Measurements from ENCODE around the gene TUSC2.
A peak's percentile ranks its signal among the peaks of the same experiment; 100 is the strongest.

Gene TUSC2

DNA sequence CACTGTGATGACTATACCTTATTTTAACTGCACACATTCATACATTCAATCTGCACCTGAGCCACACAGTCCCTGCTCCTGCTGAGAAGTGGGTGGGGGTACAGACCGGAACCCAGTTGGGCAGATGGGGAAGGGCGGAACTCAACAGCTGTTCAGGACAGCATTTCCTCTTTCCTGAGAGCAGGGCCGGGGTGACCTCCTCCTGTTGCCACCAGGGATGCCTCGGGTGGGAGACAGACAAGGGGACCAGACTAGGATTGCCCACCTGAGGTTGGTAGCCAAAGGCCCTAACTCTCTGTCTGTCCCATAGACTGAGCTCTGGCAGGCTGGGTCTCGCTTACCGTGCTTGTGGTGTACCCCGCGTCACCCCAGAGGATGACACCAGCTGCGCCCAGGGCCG is 9.4 kb downstream of the TUSC2 start:
- TF ChIP-seq, protein P1, sequence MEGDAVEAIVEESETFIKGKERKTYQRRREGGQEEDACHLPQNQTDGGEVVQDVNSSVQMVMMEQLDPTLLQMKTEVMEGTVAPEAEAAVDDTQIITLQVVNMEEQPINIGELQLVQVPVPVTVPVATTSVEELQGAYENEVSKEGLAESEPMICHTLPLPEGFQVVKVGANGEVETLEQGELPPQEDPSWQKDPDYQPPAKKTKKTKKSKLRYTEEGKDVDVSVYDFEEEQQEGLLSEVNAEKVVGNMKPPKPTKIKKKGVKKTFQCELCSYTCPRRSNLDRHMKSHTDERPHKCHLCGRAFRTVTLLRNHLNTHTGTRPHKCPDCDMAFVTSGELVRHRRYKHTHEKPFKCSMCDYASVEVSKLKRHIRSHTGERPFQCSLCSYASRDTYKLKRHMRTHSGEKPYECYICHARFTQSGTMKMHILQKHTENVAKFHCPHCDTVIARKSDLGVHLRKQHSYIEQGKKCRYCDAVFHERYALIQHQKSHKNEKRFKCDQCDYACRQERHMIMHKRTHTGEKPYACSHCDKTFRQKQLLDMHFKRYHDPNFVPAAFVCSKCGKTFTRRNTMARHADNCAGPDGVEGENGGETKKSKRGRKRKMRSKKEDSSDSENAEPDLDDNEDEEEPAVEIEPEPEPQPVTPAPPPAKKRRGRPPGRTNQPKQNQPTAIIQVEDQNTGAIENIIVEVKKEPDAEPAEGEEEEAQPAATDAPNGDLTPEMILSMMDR (IDR thresholded peaks at IDR 0.05; ENCODE audit: borderline replicate concordance, extremely low read depth, low read length, poor library complexity, severe bottlenecking) = no peak
- TF ChIP-seq EZH2 (IDR thresholded peaks at IDR 0.05; ENCODE audit: borderline replicate concordance, low read depth, low read length, severe bottlenecking) = no peak
- peaks cover 19% of the 10 kb centered on the region; the same call in 1 of the 2 replicates for H4K20me1 ChIP-seq (ENCODE audit: insufficient read depth, low read length)
- peaks cover 44% of the 10 kb centered on the region for H3K36me3 ChIP-seq (ENCODE audit: insufficient read depth, low read length)
- ATAC-seq (ENCODE audit: insufficient read depth, low read depth) (no peak), DNase-seq (no peak)
- peaks cover 24% of the 10 kb centered on the region for H3K79me2 ChIP-seq (ENCODE audit: insufficient read depth, low read length)
- H3K27me3 ChIP-seq (ENCODE audit: insufficient read depth, low read length, poor library complexity) = no peaks in the 10 kb centered on the region
- no peak overlapping the region for H3K4me3 ChIP-seq (ENCODE audit: low read depth in 1 of 2, low read length in 2 of 2)
- H3K4me2 ChIP-seq (ENCODE audit: insufficient read depth, low read length) = peak overlapping the region; percentile 78; the same call in 1 of the 2 replicates
- no peak overlapping the region for H3K9ac ChIP-seq (ENCODE audit: low read depth, low read length)
- H3K27ac ChIP-seq (ENCODE audit: low read length) = no peak overlapping the region
- no peaks in the 10 kb centered on the region for H3K9me3 ChIP-seq (ENCODE audit: insufficient read depth, low read length, severe bottlenecking)
- peaks cover 42% of the 10 kb centered on the region for H3K4me1 ChIP-seq (ENCODE audit: insufficient read depth, low read length)
- no peak overlapping the region for H2AFZ ChIP-seq (ENCODE audit: low read depth, low read length)

DNA sequence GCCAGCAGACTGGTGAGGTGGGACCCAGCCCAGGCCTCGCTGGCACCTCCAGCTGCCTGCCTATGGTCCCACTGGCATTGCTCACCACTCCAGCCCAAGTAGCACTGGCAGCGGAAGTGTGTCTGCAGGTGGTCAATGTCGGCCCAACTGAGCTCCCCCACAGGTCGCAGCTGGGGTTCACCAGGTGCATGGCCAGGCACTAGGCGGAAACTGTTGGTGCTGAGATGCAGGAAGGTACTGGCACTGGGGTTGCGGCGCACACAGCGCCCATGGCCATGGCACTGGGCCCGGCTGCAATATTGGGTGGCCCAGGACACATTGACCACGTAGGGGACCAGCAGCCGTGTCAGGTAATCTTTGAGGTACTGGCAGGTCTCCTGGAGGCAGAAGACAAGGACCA is 9.9 kb downstream of the TUSC2 start:
- H4K20me1 ChIP-seq (ENCODE audit: insufficient read depth, low read length) = peaks cover 19% of the 10 kb centered on the region; the same call in 1 of the 2 replicates
- H3K4me2 ChIP-seq (ENCODE audit: insufficient read depth, low read length) = peak overlapping the region; percentile 0; the same call in 1 of the 2 replicates
- peaks cover 24% of the 10 kb centered on the region for H3K79me2 ChIP-seq (ENCODE audit: insufficient read depth, low read length)
- ATAC-seq (ENCODE audit: insufficient read depth, low read depth) (no peak), DNase-seq (no peak)
- H2AFZ ChIP-seq (ENCODE audit: low read depth, low read length) = no peak overlapping the region
- peaks cover 44% of the 10 kb centered on the region for H3K36me3 ChIP-seq (ENCODE audit: insufficient read depth, low read length)
- H3K4me1 ChIP-seq (ENCODE audit: insufficient read depth, low read length) = peaks cover 42% of the 10 kb centered on the region
- H3K9me3 ChIP-seq (ENCODE audit: insufficient read depth, low read length, severe bottlenecking) = no peaks in the 10 kb centered on the region
- H3K4me3 ChIP-seq (ENCODE audit: low read depth in 1 of 2, low read length in 2 of 2) = no peak overlapping the region
- H3K27me3 ChIP-seq (ENCODE audit: insufficient read depth, low read length, poor library complexity) = no peaks in the 10 kb centered on the region
- TF ChIP-seq, protein P1 (IDR thresholded peaks at IDR 0.05; ENCODE audit: borderline replicate concordance, extremely low read depth, low read length, poor library complexity, severe bottlenecking) = no peak
- no peak for TF ChIP-seq EZH2 (IDR thresholded peaks at IDR 0.05; ENCODE audit: borderline replicate concordance, low read depth, low read length, severe bottlenecking)
- H3K9ac ChIP-seq (ENCODE audit: low read depth, low read length) = no peak overlapping the region
- no peak overlapping the region for H3K27ac ChIP-seq (ENCODE audit: low read length)

DNA sequence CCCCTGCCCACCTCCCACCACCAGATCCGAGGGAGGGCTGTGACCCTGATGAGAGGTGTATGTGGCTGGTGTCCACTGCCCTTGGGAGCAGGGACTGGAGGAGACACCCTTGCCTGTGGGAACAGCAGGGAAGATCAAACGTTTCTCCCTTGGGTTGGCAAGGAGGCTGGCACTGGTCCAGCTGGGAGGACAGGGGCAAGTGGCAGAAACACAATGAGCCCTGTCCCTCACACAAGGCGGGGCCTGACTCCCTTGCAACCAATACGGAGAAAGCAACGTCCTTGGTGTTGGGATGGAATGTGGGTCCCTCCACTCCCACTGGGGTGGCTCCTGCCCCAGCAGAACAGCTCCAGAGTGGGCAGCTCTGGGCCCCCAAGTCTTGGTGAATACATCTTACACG is 10.7 kb downstream of the TUSC2 start:
- ATAC-seq (ENCODE audit: insufficient read depth, low read depth) (no peak), DNase-seq (no peak)
- no peak overlapping the region for H3K4me3 ChIP-seq (ENCODE audit: low read depth in 1 of 2, low read length in 2 of 2)
- peaks cover 44% of the 10 kb centered on the region for H3K36me3 ChIP-seq (ENCODE audit: insufficient read depth, low read length)
- peaks cover 24% of the 10 kb centered on the region for H3K79me2 ChIP-seq (ENCODE audit: insufficient read depth, low read length)
- peaks cover 19% of the 10 kb centered on the region; the same call in 1 of the 2 replicates for H4K20me1 ChIP-seq (ENCODE audit: insufficient read depth, low read length)
- no peak overlapping the region for H2AFZ ChIP-seq (ENCODE audit: low read depth, low read length)
- TF ChIP-seq, protein P1 (IDR thresholded peaks at IDR 0.05; ENCODE audit: borderline replicate concordance, extremely low read depth, low read length, poor library complexity, severe bottlenecking) = no peak
- H3K4me2 ChIP-seq (ENCODE audit: insufficient read depth, low read length) = no peak overlapping the region
- H3K9me3 ChIP-seq (ENCODE audit: insufficient read depth, low read length, severe bottlenecking) = no peaks in the 10 kb centered on the region
- H3K27ac ChIP-seq (ENCODE audit: low read length) = no peak overlapping the region
- peaks cover 39% of the 10 kb centered on the region for H3K4me1 ChIP-seq (ENCODE audit: insufficient read depth, low read length)
- H3K9ac ChIP-seq (ENCODE audit: low read depth, low read length) = no peak overlapping the region
- no peaks in the 10 kb centered on the region for H3K27me3 ChIP-seq (ENCODE audit: insufficient read depth, low read length, poor library complexity)

All from DND-41 (cell line).